K562 (cell line): ENCODE measurements around the gene HSD17B12. TPM values are rescaled to one million over a fixed set of nuclear protein-coding genes. Genes with fewer than 3 reads are reported as not detected.

Experiments used
- ARID2 ChIP-seq: fragments of 450-650 bp; IDR thresholded peaks from 2 replicates; pipeline ENCODE4 v1.6.1; 2017; ENCODE audit warnings: antibody characterized with exemption, mild to moderate bottlenecking
- GTF2A2 ChIP-seq: IDR thresholded peaks from 2 replicates; pipeline ENCODE4 v1.6.1; 2016; ENCODE audit warnings: mild to moderate bottlenecking, missing genetic modification characterization, missing compliant biosample characterization
- MTA1 ChIP-seq: fragments of 450-650 bp; IDR thresholded peaks from 2 replicates; pipeline ENCODE4 v1.6.1; 2017; ENCODE audit warnings: borderline replicate concordance
- PHF21A ChIP-seq: fragments of 450-650 bp; IDR thresholded peaks from 2 replicates; pipeline ENCODE4 v1.6.1; 2017; ENCODE audit warnings: low read depth, borderline replicate concordance
- POLR2A ChIP-seq: fragments of 450-650 bp; conservative IDR thresholded peaks from 2 replicates; pipeline ENCODE4 v1.6.1; 2016
- RFX1 ChIP-seq: fragments of 450-650 bp; IDR thresholded peaks from 2 replicates; pipeline ENCODE4 v1.6.1; 2016; ENCODE audit warnings: mild to moderate bottlenecking, moderate library complexity
- SIX5 ChIP-seq, 2 experiments: IDR thresholded peaks; 2 replicates each; pipeline ENCODE4 v1.6.1; 2011; ENCODE audit warnings: low read length in 2 of 2, borderline replicate concordance in 1 of 2, low read depth in 1 of 2, mild to moderate bottlenecking in 1 of 2, moderate library complexity in 1 of 2; ENCODE audit not compliant: insufficient read depth in 1 of 2
- SMARCB1 ChIP-seq: IDR thresholded peaks from 2 replicates; pipeline ENCODE4 v1.6.1; 2011; ENCODE audit warnings: improper control_type of control experiment, low read depth; ENCODE audit not compliant: insufficient read length
- TEAD1 ChIP-seq, 2 experiments: fragments of 450-650 bp in 1 of 2; sonication (generic) in 1 of 2; formaldehyde crosslinking; IDR thresholded peaks; 2 replicates each; pipeline versions ENCODE4 v1.4.0 to v1.8.0; 2020 to 2022; ENCODE audit warnings: mild to moderate bottlenecking in 2 of 2, missing genetic modification reagents in 1 of 2
- TOE1 ChIP-seq, 2 experiments: fragments of 450-650 bp in 1 of 2; sonication (generic) in 1 of 2; formaldehyde crosslinking in 1 of 2; IDR thresholded peaks; 2 replicates each; pipeline versions ENCODE4 v1.7.1 to v1.8.0; 2016 to 2022; ENCODE audit warnings: borderline replicate concordance in 2 of 2, mild to moderate bottlenecking in 2 of 2, antibody characterized with exemption in 1 of 2, inconsistent platforms in 1 of 2, low read depth in 1 of 2, missing genetic modification reagents in 1 of 2, moderate library complexity in 1 of 2
- ZNF224 ChIP-seq: sonication (generic); formaldehyde crosslinking; IDR thresholded peaks from 2 replicates; pipeline ENCODE4 v1.8.0; 2022; ENCODE audit warnings: mild to moderate bottlenecking, missing genetic modification reagents
- ZNF253 ChIP-seq: fragments of 250-450 bp; sonication (Bioruptor Pico); conservative IDR thresholded peaks from 2 replicates; pipeline ENCODE4 v1.6.1; 2021; ENCODE audit warnings: mild to moderate bottlenecking
- polyA plus RNA-seq, 8 experiments: library from polyadenylated mRNA; depleted of rRNA in 4 of 8; stranded (reverse) in 5 of 8; unstranded in 3 of 8; fragments of >200 nt; fragmentation: Nextera tagmentation in 2 of 8; fragmentation: Illumina TruSeq in 1 of 8; extraction: Ambion mirVana in 2 of 8; extraction: Trizol in 1 of 8; gene quantifications; 2 replicates each; pipeline versions ENCODE4 v1.2.1 to v1.2.3, GENCODE V29; 2011 to 2014; ENCODE audit warnings: inconsistent platforms in 1 of 8, missing spikeins in 1 of 8
- total RNA-seq, 7 experiments: library from RNA; depleted of rRNA in 6 of 7; stranded (reverse); fragments of >200 nt in 6 of 7; fragmentation: Illumina TruSeq in 2 of 7; extraction: Trizol in 2 of 7; gene quantifications; 2 replicates each; pipeline versions ENCODE4 v1.2.1 to v1.2.3, GENCODE V29; 2011 to 2021; ENCODE audit warnings: low replicate concordance in 1 of 7
- TF ChIP-seq, protein P1 (sequence below): sonication (generic); formaldehyde crosslinking; IDR thresholded peaks from 2 replicates; pipeline ENCODE4 v1.8.0; 2023; ENCODE audit warnings: missing genetic modification reagents, mild to moderate bottlenecking, borderline replicate concordance
- TF ChIP-seq, protein P2 (sequence below): fragments of 450-650 bp; formaldehyde crosslinking; IDR thresholded peaks from 2 replicates; pipeline ENCODE4 v1.4.0; 2022; ENCODE audit warnings: missing genetic modification characterization
- TF ChIP-seq, protein P3 (sequence below): sonication (generic); formaldehyde crosslinking; IDR thresholded peaks from 2 replicates; pipeline ENCODE4 v1.9.0; 2022; ENCODE audit warnings: mild to moderate bottlenecking, missing genetic modification reagents
- TF ChIP-seq, protein P4 (sequence below): sonication (generic); formaldehyde crosslinking; IDR thresholded peaks from 2 replicates; pipeline ENCODE4 v1.8.0; 2022; ENCODE audit warnings: missing genetic modification reagents, mild to moderate bottlenecking, moderate library complexity, borderline replicate concordance
- TF ChIP-seq, protein P5 (sequence below): fragments of 250-450 bp; sonication (Bioruptor Pico); IDR thresholded peaks from 2 replicates; pipeline ENCODE4 v1.4.0; 2020; ENCODE audit warnings: borderline replicate concordance

The HSD17B12 gene
- total and polyA plus RNA-seq, 9 of the 15 experiments (the other 6 are each of a cell fraction or from before 2014, with no cell fraction given): 9.1 to 34.5 (median 23.3) TPM

DNA sequence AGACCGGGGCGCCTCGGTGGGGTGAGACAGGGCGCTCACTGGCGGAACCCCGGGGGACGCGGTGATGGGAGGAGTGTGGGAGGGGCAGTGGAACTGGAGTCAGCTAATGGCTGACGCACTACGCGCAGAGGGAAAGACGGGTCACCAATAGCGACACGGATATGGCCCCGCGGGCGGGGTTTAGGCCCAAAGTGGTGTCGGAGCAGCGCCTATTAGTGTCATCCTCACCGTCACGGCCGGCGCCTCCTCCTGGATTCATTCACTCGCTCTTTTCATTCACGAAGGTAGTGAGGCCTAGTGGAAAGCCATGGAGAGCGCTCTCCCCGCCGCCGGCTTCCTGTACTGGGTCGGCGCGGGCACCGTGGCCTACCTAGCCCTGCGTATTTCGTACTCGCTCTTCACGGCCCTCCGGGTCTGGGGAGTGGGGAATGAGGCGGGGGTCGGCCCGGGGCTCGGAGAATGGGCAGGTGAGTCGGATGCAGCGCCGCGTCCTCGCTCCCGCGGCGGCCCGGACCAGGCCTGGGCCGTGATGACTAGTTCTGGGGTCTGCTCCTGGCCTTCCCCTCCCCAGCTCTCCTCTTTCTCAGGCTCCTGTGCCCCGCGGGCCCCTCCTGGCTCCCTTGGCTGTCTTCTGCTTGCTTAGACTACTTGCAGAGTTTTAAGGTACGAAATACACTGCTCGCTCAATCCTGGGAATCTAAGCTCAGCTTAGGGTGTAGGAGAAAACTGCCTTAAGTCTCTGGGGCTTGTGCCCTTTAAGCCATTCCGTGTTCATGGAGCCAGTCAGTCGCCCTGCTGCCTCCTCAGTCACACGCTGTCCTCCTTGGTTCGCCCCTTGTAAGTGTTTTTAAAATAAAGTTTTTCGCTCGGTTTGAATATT is at the start of gene HSD17B12 (continued):
- TF ChIP-seq, protein P1, sequence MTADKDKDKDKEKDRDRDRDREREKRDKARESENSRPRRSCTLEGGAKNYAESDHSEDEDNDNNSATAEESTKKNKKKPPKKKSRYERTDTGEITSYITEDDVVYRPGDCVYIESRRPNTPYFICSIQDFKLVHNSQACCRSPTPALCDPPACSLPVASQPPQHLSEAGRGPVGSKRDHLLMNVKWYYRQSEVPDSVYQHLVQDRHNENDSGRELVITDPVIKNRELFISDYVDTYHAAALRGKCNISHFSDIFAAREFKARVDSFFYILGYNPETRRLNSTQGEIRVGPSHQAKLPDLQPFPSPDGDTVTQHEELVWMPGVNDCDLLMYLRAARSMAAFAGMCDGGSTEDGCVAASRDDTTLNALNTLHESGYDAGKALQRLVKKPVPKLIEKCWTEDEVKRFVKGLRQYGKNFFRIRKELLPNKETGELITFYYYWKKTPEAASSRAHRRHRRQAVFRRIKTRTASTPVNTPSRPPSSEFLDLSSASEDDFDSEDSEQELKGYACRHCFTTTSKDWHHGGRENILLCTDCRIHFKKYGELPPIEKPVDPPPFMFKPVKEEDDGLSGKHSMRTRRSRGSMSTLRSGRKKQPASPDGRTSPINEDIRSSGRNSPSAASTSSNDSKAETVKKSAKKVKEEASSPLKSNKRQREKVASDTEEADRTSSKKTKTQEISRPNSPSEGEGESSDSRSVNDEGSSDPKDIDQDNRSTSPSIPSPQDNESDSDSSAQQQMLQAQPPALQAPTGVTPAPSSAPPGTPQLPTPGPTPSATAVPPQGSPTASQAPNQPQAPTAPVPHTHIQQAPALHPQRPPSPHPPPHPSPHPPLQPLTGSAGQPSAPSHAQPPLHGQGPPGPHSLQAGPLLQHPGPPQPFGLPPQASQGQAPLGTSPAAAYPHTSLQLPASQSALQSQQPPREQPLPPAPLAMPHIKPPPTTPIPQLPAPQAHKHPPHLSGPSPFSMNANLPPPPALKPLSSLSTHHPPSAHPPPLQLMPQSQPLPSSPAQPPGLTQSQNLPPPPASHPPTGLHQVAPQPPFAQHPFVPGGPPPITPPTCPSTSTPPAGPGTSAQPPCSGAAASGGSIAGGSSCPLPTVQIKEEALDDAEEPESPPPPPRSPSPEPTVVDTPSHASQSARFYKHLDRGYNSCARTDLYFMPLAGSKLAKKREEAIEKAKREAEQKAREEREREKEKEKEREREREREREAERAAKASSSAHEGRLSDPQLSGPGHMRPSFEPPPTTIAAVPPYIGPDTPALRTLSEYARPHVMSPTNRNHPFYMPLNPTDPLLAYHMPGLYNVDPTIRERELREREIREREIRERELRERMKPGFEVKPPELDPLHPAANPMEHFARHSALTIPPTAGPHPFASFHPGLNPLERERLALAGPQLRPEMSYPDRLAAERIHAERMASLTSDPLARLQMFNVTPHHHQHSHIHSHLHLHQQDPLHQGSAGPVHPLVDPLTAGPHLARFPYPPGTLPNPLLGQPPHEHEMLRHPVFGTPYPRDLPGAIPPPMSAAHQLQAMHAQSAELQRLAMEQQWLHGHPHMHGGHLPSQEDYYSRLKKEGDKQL (CRISPR knock-in tag): no peak
- TF ChIP-seq RFX1 (peak; percentile 63), TEAD1 (CRISPR knock-in tag; IDR thresholded peaks at IDR 0.05) (no peak), SIX5 (IDR thresholded peaks at IDR 0.05; ENCODE audit: borderline replicate concordance in 1 of 2, insufficient read depth in 1 of 2, low read depth in 1 of 2, low read length in 2 of 2) (no peak), SMARCB1 (no peak), POLR2A (peak; percentile 73), GTF2A2 (tag) (no peak), ARID2 (no peak), MTA1 (peak; percentile 48; the same call in 1 of the 2 replicates), ZNF253 (CRISPR knock-in tag) (no peak), PHF21A (no peak), ZNF224 (CRISPR knock-in tag) (no peak), TOE1 (IDR thresholded peaks at IDR 0.05; ENCODE audit: borderline replicate concordance) (no peak), TOE1 (CRISPR knock-in tag; IDR thresholded peaks at IDR 0.05; ENCODE audit: borderline replicate concordance, low read depth) (no peak)
- TF ChIP-seq, protein P2, sequence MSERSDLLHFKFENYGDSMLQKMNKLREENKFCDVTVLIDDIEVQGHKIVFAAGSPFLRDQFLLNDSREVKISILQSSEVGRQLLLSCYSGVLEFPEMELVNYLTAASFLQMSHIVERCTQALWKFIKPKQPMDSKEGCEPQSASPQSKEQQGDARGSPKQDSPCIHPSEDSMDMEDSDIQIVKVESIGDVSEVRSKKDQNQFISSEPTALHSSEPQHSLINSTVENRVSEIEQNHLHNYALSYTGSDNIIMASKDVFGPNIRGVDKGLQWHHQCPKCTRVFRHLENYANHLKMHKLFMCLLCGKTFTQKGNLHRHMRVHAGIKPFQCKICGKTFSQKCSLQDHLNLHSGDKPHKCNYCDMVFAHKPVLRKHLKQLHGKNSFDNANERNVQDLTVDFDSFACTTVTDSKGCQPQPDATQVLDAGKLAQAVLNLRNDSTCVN (CRISPR knock-in tag): no peak
- TF ChIP-seq, protein P3, sequence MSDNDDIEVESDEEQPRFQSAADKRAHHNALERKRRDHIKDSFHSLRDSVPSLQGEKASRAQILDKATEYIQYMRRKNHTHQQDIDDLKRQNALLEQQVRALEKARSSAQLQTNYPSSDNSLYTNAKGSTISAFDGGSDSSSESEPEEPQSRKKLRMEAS (CRISPR knock-in tag): no peak
- TF ChIP-seq, protein P4, sequence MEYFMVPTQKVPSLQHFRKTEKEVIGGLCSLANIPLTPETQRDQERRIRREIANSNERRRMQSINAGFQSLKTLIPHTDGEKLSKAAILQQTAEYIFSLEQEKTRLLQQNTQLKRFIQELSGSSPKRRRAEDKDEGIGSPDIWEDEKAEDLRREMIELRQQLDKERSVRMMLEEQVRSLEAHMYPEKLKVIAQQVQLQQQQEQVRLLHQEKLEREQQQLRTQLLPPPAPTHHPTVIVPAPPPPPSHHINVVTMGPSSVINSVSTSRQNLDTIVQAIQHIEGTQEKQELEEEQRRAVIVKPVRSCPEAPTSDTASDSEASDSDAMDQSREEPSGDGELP (CRISPR knock-in tag): peak; percentile 29; the same call in 1 of the 2 replicates
- TF ChIP-seq, protein P5, sequence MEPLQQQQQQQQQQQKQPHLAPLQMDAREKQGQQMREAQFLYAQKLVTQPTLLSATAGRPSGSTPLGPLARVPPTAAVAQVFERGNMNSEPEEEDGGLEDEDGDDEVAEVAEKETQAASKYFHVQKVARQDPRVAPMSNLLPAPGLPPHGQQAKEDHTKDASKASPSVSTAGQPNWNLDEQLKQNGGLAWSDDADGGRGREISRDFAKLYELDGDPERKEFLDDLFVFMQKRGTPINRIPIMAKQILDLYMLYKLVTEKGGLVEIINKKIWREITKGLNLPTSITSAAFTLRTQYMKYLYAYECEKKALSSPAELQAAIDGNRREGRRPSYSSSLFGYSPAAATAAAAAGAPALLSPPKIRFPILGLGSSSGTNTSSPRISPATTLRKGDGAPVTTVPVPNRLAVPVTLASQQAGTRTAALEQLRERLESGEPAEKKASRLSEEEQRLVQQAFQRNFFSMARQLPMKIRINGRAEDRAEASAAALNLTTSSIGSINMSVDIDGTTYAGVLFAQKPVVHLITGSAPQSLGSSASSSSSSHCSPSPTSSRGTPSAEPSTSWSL (CRISPR knock-in tag): no peak
